Measurements from ENCODE around the gene P2RY6. TPM values are rescaled to one million over a fixed set of nuclear protein-coding genes. Genes with fewer than 3 reads are reported as not detected.

Gene P2RY6
- total RNA-seq, 2 donors from 2014 or later, result 0.31 to 0.37 TPM

- Histone ChIP-seq H3K4me3 (ENCODE audit: low read length) (no peak overlapping the region), H3K4me1 (ENCODE audit: control insufficient read depth, insufficient read depth, low read length) (no peaks in the 10 kb centered on the region), H3K9ac (ENCODE audit: extremely low read depth, low read length, poor library complexity, severe bottlenecking) (no peak overlapping the region), H3K27ac (ENCODE audit: low read depth, low read length) (no peak overlapping the region), H3K36me3 (ENCODE audit: control insufficient read depth, insufficient read depth, low read length) (no peaks in the 10 kb centered on the region), H3K27me3 (ENCODE audit: control insufficient read depth, insufficient read depth, low read length, poor library complexity, severe bottlenecking) (no peaks in the 10 kb centered on the region), H3K9me3 (ENCODE audit: control insufficient read depth, low read length) (no peaks in the 10 kb centered on the region)
- no peak overlapping the region for H3K27ac Mint-ChIP-seq
- H3K4me3 Mint-ChIP-seq, result no peak overlapping the region
- peaks cover 5% of the 10 kb centered on the region for H3K4me1 Mint-ChIP-seq
- no peak for DNase-seq
- 87 to 89% methylated on average over 5 to 9 of the region's 9 CpGs for WGBS, 2 experiments (ENCODE audit: insufficient coverage in 1 of 2, insufficient read length in 1 of 2)
- H3K36me3 Mint-ChIP-seq (ENCODE audit: low read depth), result no peaks in the 10 kb centered on the region
- H3K9me3 Mint-ChIP-seq, result no peaks in the 10 kb centered on the region
- peak; percentile 35 for TF ChIP-seq CTCF (conservative IDR thresholded peaks at IDR 0.05)
- peaks cover 2% of the 10 kb centered on the region for H3K27me3 Mint-ChIP-seq (ENCODE audit: insufficient read depth)
These were observed 14.2 kb downstream of the P2RY6 start for GRCh38 chr11:73286240-73286810.

GRCh38 chr11:73287400-73288101 is 15.4 kb downstream of the P2RY6 start:
- no peak for TF ChIP-seq CTCF (conservative IDR thresholded peaks at IDR 0.05)

GRCh38 chr11:73288192-73288872 is 16.2 kb downstream of the P2RY6 start:
- no peaks in the 10 kb centered on the region for H3K4me1 ChIP-seq (ENCODE audit: control insufficient read depth, insufficient read depth, low read length)
- no peak overlapping the region for H3K27ac ChIP-seq (ENCODE audit: low read depth, low read length)
- Mint-ChIP-seq H3K4me1 (peaks cover 5% of the 10 kb centered on the region), H3K4me3 (no peak overlapping the region), H3K27ac (no peak overlapping the region), H3K27me3 (ENCODE audit: insufficient read depth) (peaks cover 9% of the 10 kb centered on the region), H3K9me3 (no peaks in the 10 kb centered on the region), H3K36me3 (ENCODE audit: low read depth) (no peaks in the 10 kb centered on the region)
- TF ChIP-seq CTCF (conservative IDR thresholded peaks at IDR 0.05), result no peak
- H3K36me3 ChIP-seq (ENCODE audit: control insufficient read depth, insufficient read depth, low read length), result no peaks in the 10 kb centered on the region
- H3K4me3 ChIP-seq (ENCODE audit: low read length), result no peak overlapping the region
- no peak for DNase-seq
- no peaks in the 10 kb centered on the region for H3K27me3 ChIP-seq (ENCODE audit: control insufficient read depth, insufficient read depth, low read length, poor library complexity, severe bottlenecking)
- H3K9me3 ChIP-seq (ENCODE audit: control insufficient read depth, low read length), result no peaks in the 10 kb centered on the region
- WGBS, 2 experiments (ENCODE audit: insufficient coverage in 1 of 2, insufficient read length in 1 of 2), result 89 to 92% methylated on average over 4 to 5 of the region's 5 CpGs
- H3K9ac ChIP-seq (ENCODE audit: extremely low read depth, low read length, poor library complexity, severe bottlenecking), result no peak overlapping the region

More at GRCh38 chr11:73287400-73288101, 15.4 kb downstream of the P2RY6 start:
- Histone ChIP-seq H3K27ac (ENCODE audit: low read depth, low read length) (no peak overlapping the region), H3K4me3 (ENCODE audit: low read length) (no peak overlapping the region), H3K9ac (ENCODE audit: extremely low read depth, low read length, poor library complexity, severe bottlenecking) (no peak overlapping the region), H3K4me1 (ENCODE audit: control insufficient read depth, insufficient read depth, low read length) (no peaks in the 10 kb centered on the region), H3K27me3 (ENCODE audit: control insufficient read depth, insufficient read depth, low read length, poor library complexity, severe bottlenecking) (no peaks in the 10 kb centered on the region), H3K36me3 (ENCODE audit: control insufficient read depth, insufficient read depth, low read length) (no peaks in the 10 kb centered on the region), H3K9me3 (ENCODE audit: control insufficient read depth, low read length) (no peaks in the 10 kb centered on the region)
- WGBS, 2 experiments (ENCODE audit: insufficient coverage in 1 of 2, insufficient read length in 1 of 2), result 87 to 94% methylated on average over 5 to 10 of the region's 10 CpGs
- H3K4me3 Mint-ChIP-seq, result no peak overlapping the region
- peaks cover 4% of the 10 kb centered on the region for H3K27me3 Mint-ChIP-seq (ENCODE audit: insufficient read depth)
- H3K9me3 Mint-ChIP-seq, result no peaks in the 10 kb centered on the region
- no peak overlapping the region for H3K27ac Mint-ChIP-seq
- H3K4me1 Mint-ChIP-seq, result peaks cover 5% of the 10 kb centered on the region
- no peak for DNase-seq
- no peaks in the 10 kb centered on the region for H3K36me3 Mint-ChIP-seq (ENCODE audit: low read depth)
